OCI-LY3 (cell line): ENCODE results near the gene FANCC.

ENCODE experiments used
- H2AFZ ChIP-seq: fragments of 200-600, 300-600 bp; shearing (Covaris generic); 2 replicates; pipeline ENCODE4 v1.6.0; 2014; ENCODE audit warnings: antibody characterized with exemption, low read depth, low read length
- H3K27ac ChIP-seq: fragments of 200-600, 300-600 bp; sonication (generic); 2 replicates; pipeline ENCODE4 v1.5.1; 2014; ENCODE audit warnings: mild to moderate bottlenecking, low read length, moderate library complexity, mixed read lengths
- H3K27me3 ChIP-seq: fragments of 200-600, 300-600 bp; sonication (generic); 2 replicates; pipeline ENCODE4 v1.6.1; 2014; ENCODE audit warnings: low read depth, low read length, mixed read lengths
- H3K36me3 ChIP-seq: fragments of 200-600, 300-600 bp; sonication (generic); replicated peaks from 2 replicates; pipeline ENCODE3; 2014; ENCODE audit warnings: low read depth, low read length, mixed read lengths
- H3K4me1 ChIP-seq: fragments of 300-600, 200-600 bp; sonication (generic); 2 replicates; pipeline ENCODE4 v1.6.1; 2014; ENCODE audit warnings: low read length, mixed read lengths
- H3K4me2 ChIP-seq: fragments of 200-600, 300-600 bp; sonication (generic); 2 replicates; pipeline ENCODE4 v1.6.1; 2014; ENCODE audit warnings: low read length, mixed read lengths
- H3K4me3 ChIP-seq: fragments of 300-600, 200-600 bp; sonication (generic); 2 replicates; pipeline ENCODE4 v1.5.1; 2014; ENCODE audit warnings: antibody characterized with exemption, mild to moderate bottlenecking, low read length, moderate library complexity
- H3K79me2 ChIP-seq: fragments of 300-600, 200-600 bp; shearing (Covaris generic); 2 replicates; pipeline ENCODE4 v1.6.1; 2014; ENCODE audit warnings: mild to moderate bottlenecking, low read length, mixed read lengths
- H3K9ac ChIP-seq: fragments of 300-600, 200-600 bp; shearing (Covaris generic); 2 replicates; pipeline ENCODE4 v1.6.0; 2014; ENCODE audit warnings: mild to moderate bottlenecking, low read length, moderate library complexity
- H3K9me3 ChIP-seq: fragments of 200-600, 300-600 bp; shearing (Covaris generic); 2 replicates; pipeline ENCODE4 v1.6.1; 2014; ENCODE audit warnings: low read length, mixed read lengths; ENCODE audit not compliant: insufficient read depth
- H4K20me1 ChIP-seq: fragments of 200-600, 300-600 bp; sonication (generic); 2 replicates; pipeline ENCODE4 v1.6.1; 2016; ENCODE audit warnings: low read length, mixed read lengths; ENCODE audit not compliant: insufficient read depth
- EZH2phosphoT487 ChIP-seq: fragments of 200-600 bp; shearing (Covaris generic); IDR thresholded peaks from 2 replicates; pipeline ENCODE4 v1.6.1; 2018; ENCODE audit warnings: antibody characterized with exemption, mixed run types, low read depth
- TF ChIP-seq, protein P1 (sequence below): fragments of 200-600, 300-600 bp; sonication (generic); IDR thresholded peaks from 2 replicates; pipeline ENCODE4 v1.5.1; 2014; ENCODE audit warnings: antibody characterized with exemption, low read length, low read depth

The FANCC gene

DNA sequence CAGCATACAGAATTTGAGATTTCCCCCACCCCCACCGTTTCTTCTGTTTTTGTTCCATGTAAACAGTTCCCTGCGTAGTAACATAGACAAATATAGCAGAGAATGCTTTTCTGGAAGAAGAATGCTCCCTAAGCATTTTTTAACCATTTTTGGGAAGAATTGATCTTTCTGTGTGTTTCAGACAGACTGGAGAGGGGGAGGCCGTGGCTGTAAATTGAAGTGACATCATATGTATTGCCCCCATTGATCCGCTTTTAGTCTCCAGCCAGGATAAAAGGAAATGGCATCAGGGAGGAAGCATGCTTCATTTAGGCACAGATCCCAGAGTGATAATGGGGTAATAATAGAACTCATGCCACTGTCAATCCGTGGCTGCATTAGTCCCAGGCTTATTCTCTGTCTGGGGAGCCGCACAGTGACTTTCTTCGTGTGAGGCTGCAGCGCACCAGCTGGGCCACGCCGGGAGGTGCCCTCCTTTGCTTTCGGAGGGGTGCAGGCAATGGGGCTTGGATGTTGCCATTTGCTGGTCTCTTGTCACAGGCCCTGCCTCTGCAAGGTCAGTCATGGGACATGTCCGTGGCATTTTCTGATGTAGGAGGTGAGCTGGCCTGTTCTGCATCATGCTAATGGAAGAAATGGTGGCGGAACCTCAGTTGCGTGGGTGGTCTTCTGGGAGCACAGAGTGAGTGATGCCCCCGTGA is 261.5 kb downstream of the FANCC start:
- Histone ChIP-seq H4K20me1 (no peaks in the 10 kb centered on the region), H3K4me2 (no peak overlapping the region), H3K9ac (no peak overlapping the region), H3K4me3 (no peak overlapping the region), H3K4me1 (no peaks in the 10 kb centered on the region), H3K27ac (no peak overlapping the region), H3K79me2 (no peaks in the 10 kb centered on the region), H3K27me3 (no peaks in the 10 kb centered on the region), H3K36me3 (no peaks in the 10 kb centered on the region), H3K9me3 (no peaks in the 10 kb centered on the region), H2AFZ (no peak overlapping the region)
- no peak for TF ChIP-seq EZH2phosphoT487
- TF ChIP-seq, protein P1, sequence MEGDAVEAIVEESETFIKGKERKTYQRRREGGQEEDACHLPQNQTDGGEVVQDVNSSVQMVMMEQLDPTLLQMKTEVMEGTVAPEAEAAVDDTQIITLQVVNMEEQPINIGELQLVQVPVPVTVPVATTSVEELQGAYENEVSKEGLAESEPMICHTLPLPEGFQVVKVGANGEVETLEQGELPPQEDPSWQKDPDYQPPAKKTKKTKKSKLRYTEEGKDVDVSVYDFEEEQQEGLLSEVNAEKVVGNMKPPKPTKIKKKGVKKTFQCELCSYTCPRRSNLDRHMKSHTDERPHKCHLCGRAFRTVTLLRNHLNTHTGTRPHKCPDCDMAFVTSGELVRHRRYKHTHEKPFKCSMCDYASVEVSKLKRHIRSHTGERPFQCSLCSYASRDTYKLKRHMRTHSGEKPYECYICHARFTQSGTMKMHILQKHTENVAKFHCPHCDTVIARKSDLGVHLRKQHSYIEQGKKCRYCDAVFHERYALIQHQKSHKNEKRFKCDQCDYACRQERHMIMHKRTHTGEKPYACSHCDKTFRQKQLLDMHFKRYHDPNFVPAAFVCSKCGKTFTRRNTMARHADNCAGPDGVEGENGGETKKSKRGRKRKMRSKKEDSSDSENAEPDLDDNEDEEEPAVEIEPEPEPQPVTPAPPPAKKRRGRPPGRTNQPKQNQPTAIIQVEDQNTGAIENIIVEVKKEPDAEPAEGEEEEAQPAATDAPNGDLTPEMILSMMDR: no peak

DNA sequence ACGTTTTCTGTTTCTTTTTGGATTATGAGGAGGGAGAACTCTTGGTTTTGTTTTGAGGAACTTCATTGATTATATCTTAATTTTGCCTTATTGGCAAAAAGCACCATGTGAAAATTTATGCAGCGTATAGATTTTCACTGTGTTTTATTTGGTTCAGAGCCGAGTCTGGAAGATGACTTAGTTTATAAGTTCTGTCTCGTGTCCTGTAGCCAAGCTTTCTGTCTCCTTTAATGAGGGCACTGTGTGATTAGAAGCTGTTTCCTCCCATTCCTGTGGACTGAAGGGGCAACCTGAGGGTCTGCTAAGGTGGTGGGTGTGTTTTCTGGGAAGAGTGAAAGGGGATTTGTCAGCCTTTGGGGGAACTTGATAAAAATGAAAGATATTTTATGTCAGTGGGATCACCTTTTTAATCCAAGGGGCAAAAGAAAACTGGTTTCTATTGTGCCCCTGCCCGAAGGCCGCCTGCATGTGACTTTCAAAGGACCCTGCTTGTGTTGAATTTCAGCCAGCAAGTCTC is 262.1 kb downstream of the FANCC start:
- no peak for TF ChIP-seq EZH2phosphoT487
- TF ChIP-seq, protein P1: no peak
- H2AFZ ChIP-seq: no peak overlapping the region
- H3K9me3 ChIP-seq: no peaks in the 10 kb centered on the region
- no peaks in the 10 kb centered on the region for H3K4me1 ChIP-seq
- H4K20me1 ChIP-seq: no peaks in the 10 kb centered on the region
- no peaks in the 10 kb centered on the region for H3K36me3 ChIP-seq
- no peak overlapping the region for H3K9ac ChIP-seq
- no peaks in the 10 kb centered on the region for H3K79me2 ChIP-seq
- H3K4me3 ChIP-seq: no peak overlapping the region
- no peak overlapping the region for H3K4me2 ChIP-seq
- H3K27ac ChIP-seq: no peak overlapping the region
- peaks cover 2% of the 10 kb centered on the region; the same call in 1 of the 2 replicates for H3K27me3 ChIP-seq

DNA sequence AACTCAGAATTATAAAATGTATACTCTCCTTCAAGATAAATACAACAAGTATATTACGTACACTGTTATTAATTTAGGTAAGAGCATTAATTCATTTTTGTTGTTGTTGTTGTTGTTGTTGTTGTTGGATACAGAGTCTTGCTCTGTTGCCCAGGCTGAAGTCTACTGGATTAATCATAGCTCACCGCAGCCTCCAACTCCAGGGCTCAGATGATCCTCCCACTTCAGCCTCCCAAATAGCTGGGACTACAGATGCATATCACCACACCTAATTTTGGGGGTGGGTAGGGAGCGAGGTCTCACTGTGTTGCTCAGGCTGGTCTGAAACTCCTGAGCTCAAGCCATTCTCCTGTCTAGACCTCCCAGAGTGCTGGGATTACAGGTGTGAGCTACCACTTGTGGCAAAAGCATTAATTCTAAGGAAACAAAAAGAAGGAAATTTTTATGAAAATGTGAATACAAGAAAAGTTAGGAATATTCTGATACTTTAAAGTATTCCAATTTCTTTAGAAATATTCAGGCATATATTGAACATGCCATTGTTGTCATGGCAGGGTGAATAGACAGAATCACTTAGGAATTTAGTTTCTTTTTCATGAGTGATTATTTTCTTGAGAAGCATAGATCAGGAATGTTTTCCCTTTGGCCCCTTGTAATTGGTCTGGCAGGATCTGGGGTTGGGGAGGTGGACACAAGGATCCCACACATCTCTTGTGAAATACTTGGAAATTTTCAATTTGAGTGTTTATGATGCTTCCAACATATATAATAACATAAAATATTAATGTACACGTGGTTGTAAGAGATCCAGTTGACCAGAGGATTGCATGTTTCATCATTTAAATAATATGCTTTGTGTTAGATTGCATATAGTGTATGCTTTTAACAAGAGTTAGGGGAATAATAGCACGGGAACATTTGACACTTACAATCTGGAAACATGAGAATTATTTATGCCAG is 263.6 kb downstream of the FANCC start:
- Histone ChIP-seq H4K20me1 (no peaks in the 10 kb centered on the region), H3K79me2 (no peaks in the 10 kb centered on the region), H3K4me2 (no peak overlapping the region), H3K4me3 (no peak overlapping the region), H3K4me1 (peaks cover 6% of the 10 kb centered on the region), H3K27me3 (peaks cover 17% of the 10 kb centered on the region), H3K9ac (no peak overlapping the region), H2AFZ (no peak overlapping the region), H3K9me3 (no peaks in the 10 kb centered on the region), H3K36me3 (no peaks in the 10 kb centered on the region), H3K27ac (no peak overlapping the region)
- TF ChIP-seq, protein P1: no peak
- no peak for TF ChIP-seq EZH2phosphoT487

DNA sequence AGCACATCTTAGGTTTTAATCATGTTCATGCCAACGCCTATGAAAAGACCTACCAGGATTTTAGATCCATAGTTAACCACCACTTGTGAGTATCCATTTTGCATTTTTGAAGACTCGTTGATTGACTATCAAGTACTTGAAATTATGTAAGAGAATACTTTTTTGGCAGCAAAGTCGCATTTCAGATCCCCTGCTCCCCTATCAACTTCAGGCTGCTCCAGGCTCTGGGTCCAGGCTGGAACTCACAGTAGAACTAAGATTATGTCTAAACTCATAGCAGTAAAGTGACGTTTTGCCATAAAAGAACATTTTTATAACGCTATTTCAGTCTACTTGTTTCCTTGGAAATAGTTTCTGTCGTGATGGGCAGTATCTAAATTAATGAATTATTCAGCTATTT is 267.7 kb downstream of the FANCC start:
- Histone ChIP-seq H3K27ac (no peak overlapping the region), H4K20me1 (no peaks in the 10 kb centered on the region), H3K4me2 (no peak overlapping the region), H2AFZ (no peak overlapping the region), H3K9me3 (no peaks in the 10 kb centered on the region), H3K4me3 (no peak overlapping the region), H3K27me3 (peaks cover 30% of the 10 kb centered on the region), H3K36me3 (no peaks in the 10 kb centered on the region), H3K9ac (no peak overlapping the region), H3K79me2 (no peaks in the 10 kb centered on the region), H3K4me1 (peaks cover 8% of the 10 kb centered on the region)
- TF ChIP-seq, protein P1: no peak
- TF ChIP-seq EZH2phosphoT487: no peak
